HepG2 (cell line): ENCODE measurements around the gene FAM171A2. TPM values are rescaled to one million over a fixed set of nuclear protein-coding genes. Genes with fewer than 3 reads are reported as not detected.
"Not testable (repeated sequence)": the region's sequence is repeated elsewhere in the genome, so short reads cannot be mapped to it uniquely, and the experiment has no call there.

Experiments
- ATAC-seq: fragments of 200-7000 bp; cut with Tn5 transposase; 3 replicates; pipeline ENCODE4 v1.9.1; 2020; ENCODE audit warnings: mild to moderate bottlenecking, moderate library complexity
- BruUV-seq: library from RNA; stranded (reverse); fragments of 400-500 nt; replicated peaks from 2 replicates; lab custom pipeline; 2021; lab: Mats Ljungman, UMichigan
- CTCF ChIA-PET: fragments of 300-600 bp; formaldehyde crosslinking; extraction: SDS; loops from one replicate; lab custom pipeline; 2021; ENCODE audit warnings: low total read pairs, inconsistent platforms, low intra/inter-chr PET ratio; lab: Yijun Ruan, JAX
- POLR2A ChIA-PET: fragments of 350-600 bp; sonication (Branson Sonifier 250); formaldehyde crosslinking; loops from one replicate; lab custom pipeline; 2020; ENCODE audit warnings: antibody characterized with exemption, inconsistent platforms; lab: Yijun Ruan, JAX
- DNase-seq: peaks from one replicate; pipeline ENCODE4 v3.0.0-alpha.2; 2015; ENCODE audit warnings: low spot score
- FAIRE-seq: peaks from 3 replicates; lab custom pipeline; 2011; peaks lifted over from hg19 to GRCh38; lab: Jason Lieb, UNC
- H2AFZ ChIP-seq: one replicate; pipeline ENCODE4 v1.6.1; 2011; ENCODE audit warnings: low read length, inconsistent platforms
- H3K27ac ChIP-seq: fragments of 300-600 bp; 3 replicates; pipeline ENCODE4 v1.8.0; 2011; ENCODE audit warnings: mixed run types, mild to moderate bottlenecking, mixed read lengths, low read length, inconsistent platforms; ENCODE audit not compliant: insufficient read depth; ENCODE audit errors: extremely low read length
- H3K27me3 ChIP-seq, 2 experiments: fragments of 200-600 bp in 1 of 2; 2 replicates in 1 of 2; 3 replicates in 1 of 2; pipeline versions ENCODE4 v1.6.0 to v1.8.0; 2011; ENCODE audit warnings: low read length in 2 of 2, mild to moderate bottlenecking in 2 of 2, moderate library complexity in 2 of 2, inconsistent platforms in 1 of 2; ENCODE audit not compliant: insufficient read depth in 2 of 2, control insufficient read depth in 1 of 2
- H3K36me3 ChIP-seq, 2 experiments: fragments of 200-600 bp in 1 of 2; replicated peaks in 1 of 2; 2 replicates in 1 of 2; 3 replicates in 1 of 2; pipeline versions ENCODE4 v1.5.1 to v1.8.0; 2011; ENCODE audit warnings: low read length in 2 of 2, inconsistent platforms in 1 of 2; ENCODE audit not compliant: insufficient read depth in 2 of 2, control insufficient read depth in 1 of 2
- H3K4me1 ChIP-seq: 2 replicates; pipeline ENCODE4 v1.5.1; 2012; ENCODE audit warnings: low read length, inconsistent platforms; ENCODE audit not compliant: insufficient read depth
- H3K4me2 ChIP-seq: 2 replicates; pipeline ENCODE4 v1.6.0; 2011; ENCODE audit warnings: low read depth, low read length, inconsistent platforms
- H3K4me3 ChIP-seq, 3 experiments: fragments of 200-600 bp in 1 of 3; sonication (generic), shearing (Covaris generic) in 1 of 3; replicated peaks in 1 of 3; 2 replicates each; pipeline ENCODE4 v1.5.1; 2011 to 2016; ENCODE audit warnings: low read length in 3 of 3, inconsistent platforms in 2 of 3, low read depth in 2 of 3, mild to moderate bottlenecking in 2 of 3, control low read depth in 1 of 3, mixed read lengths in 1 of 3; ENCODE audit not compliant: insufficient read depth in 1 of 3
- H3K79me2 ChIP-seq: one replicate; pipeline ENCODE4 v1.6.1; 2011; ENCODE audit warnings: low read length, inconsistent platforms; ENCODE audit not compliant: insufficient read depth
- H3K9ac ChIP-seq: 2 replicates; pipeline ENCODE4 v1.6.0; 2011; ENCODE audit warnings: mild to moderate bottlenecking, low read depth, low read length, inconsistent platforms; ENCODE audit not compliant: insufficient read depth
- H3K9me3 ChIP-seq: 2 replicates; pipeline ENCODE4 v1.5.1; 2012; ENCODE audit warnings: mild to moderate bottlenecking, low read length
- H4K20me1 ChIP-seq: 2 replicates; pipeline ENCODE4 v1.6.0; 2011; ENCODE audit warnings: inconsistent platforms, mild to moderate bottlenecking, low read length, moderate library complexity; ENCODE audit not compliant: insufficient read depth
- MYC ChIP-seq: sonication (generic); formaldehyde crosslinking; IDR thresholded peaks from 2 replicates; pipeline ENCODE4 v1.9.0; 2021; ENCODE audit warnings: missing genetic modification reagents, borderline replicate concordance
- NFKB2 ChIP-seq: sonication (generic); formaldehyde crosslinking; IDR thresholded peaks from 2 replicates; pipeline ENCODE4 v1.4.0; 2020; ENCODE audit warnings: missing genetic modification reagents, borderline replicate concordance
- ZBTB40 ChIP-seq, 2 experiments: fragments of 450-650 bp in 1 of 2; sonication (generic) in 1 of 2; formaldehyde crosslinking in 1 of 2; IDR thresholded peaks; 2 replicates each; pipeline versions ENCODE4 v1.6.1 to v1.8.0; 2016 to 2022; ENCODE audit warnings: antibody characterized with exemption in 1 of 2, mild to moderate bottlenecking in 1 of 2, missing genetic modification reagents in 1 of 2
- ZNF501 ChIP-seq: sonication (generic); formaldehyde crosslinking; IDR thresholded peaks from 2 replicates; pipeline ENCODE4 v1.5.1; 2020; ENCODE audit warnings: mild to moderate bottlenecking, moderate library complexity, missing genetic modification reagents
- ZNF567 ChIP-seq: sonication (generic); formaldehyde crosslinking; IDR thresholded peaks from 2 replicates; pipeline ENCODE4 v1.8.1; 2023; ENCODE audit warnings: mild to moderate bottlenecking, missing genetic modification reagents, borderline replicate concordance
- ZNF569 ChIP-seq: sonication (generic); formaldehyde crosslinking; IDR thresholded peaks from 2 replicates; pipeline ENCODE4 v1.5.0; 2020; ENCODE audit warnings: mild to moderate bottlenecking, missing genetic modification reagents, moderate library complexity, borderline replicate concordance
- WGBS: methylation state at CpG from one replicate; pipeline ENCODE4 v1.1.6; 2017; ENCODE audit warnings: low lambda C conversion rate; 5-methylcytosine and 5-hydroxymethylcytosine counted together
- in situ Hi-C: cut with HindIII; loops from 2 replicates; pipeline ENCODE4 v1.10.0; 2017; ENCODE audit warnings: low pct_unique_long_range_greater_than_20kb; ENCODE audit not compliant: extremely low pct_ligation_motif_present
- intact Hi-C: fragments of 100-400 bp; cut with micrococcal nuclease; formaldehyde crosslinking; loops from one replicate; pipeline ENCODE4 v1.10.0; 2022; ENCODE audit not compliant: unreplicated experiment
- polyA plus RNA-seq, 8 experiments: library from polyadenylated mRNA; depleted of rRNA in 3 of 8; stranded (reverse) in 7 of 8; unstranded in 1 of 8; fragments of >200 nt; fragmentation: Illumina TruSeq in 4 of 8; extraction: Trizol in 4 of 8; gene quantifications; 2 replicates each; pipeline versions ENCODE4 v1.2.1 to v1.2.3, GENCODE V29; 2011 to 2016; ENCODE audit warnings: low read depth in 4 of 8, missing spikeins in 1 of 8, mixed read lengths in 1 of 8; ENCODE audit not compliant: insufficient read depth in 1 of 8
- total RNA-seq, 5 experiments: library from RNA; depleted of rRNA; stranded (reverse); fragments of >200 nt; fragmentation: Illumina TruSeq; extraction: Trizol; gene quantifications; 2 replicates each; pipeline ENCODE4 v1.2.3, GENCODE V29; 2016; ENCODE audit warnings: low read depth in 1 of 5
- TF ChIP-seq, protein P1 (sequence below): sonication (generic); formaldehyde crosslinking; IDR thresholded peaks from 2 replicates; pipeline ENCODE4 v1.5.1; 2020; ENCODE audit warnings: mild to moderate bottlenecking, missing genetic modification reagents, moderate library complexity

Gene FAM171A2
- total and polyA plus RNA-seq, 2 of the 13 experiments (the other 11 are each of a cell fraction or from before 2014, with no cell fraction given): 1.8 to 3.6 TPM

GRCh38 chr17:44368391-44369243 is 5.0 kb upstream of the FAM171A2 start:
- Histone ChIP-seq H3K27ac (peak overlapping the region; percentile 61), H3K4me2 (0 out of 2 replicates have a peak overlapping the region, but pooled peaks have one; percentile 2), H3K4me1 (peaks cover 75% of the 10 kb centered on the region)
- H3K4me3 ChIP-seq; H3K79me2 ChIP-seq; in situ Hi-C loops; H3K27me3 ChIP-seq; H3K36me3 ChIP-seq; H3K9me3 ChIP-seq; CTCF ChIA-PET; DNase-seq; FAIRE-seq; H4K20me1 ChIP-seq; intact Hi-C loops; H2AFZ ChIP-seq; ATAC-seq; H3K9ac ChIP-seq; BruUV-seq; TF ChIP-seq ZBTB40 (IDR thresholded peaks at IDR 0.05): not testable (repeated sequence)
- 88% methylated on average over 28 of the region's 42 CpGs for WGBS
- POLR2A ChIA-PET: interaction anchor here (0.6 to 2.0 kb wide), 7 partner anchors 9 to 182 kb away, joined by 3 to 12 read pairs (median 4); partner anchors contain the start of genes GRN and TMUB2
- TF ChIP-seq MYC (CRISPR knock-in tag): 0 out of 2 replicates have a peak, but pooled peaks have one; percentile 15
- 0 out of 2 replicates have a peak, but pooled peaks have one; percentile 11 for TF ChIP-seq ZNF569 (CRISPR knock-in tag)
- TF ChIP-seq ZBTB40 (CRISPR knock-in tag; IDR thresholded peaks at IDR 0.05): 0 out of 2 replicates have a peak, but pooled peaks have one; percentile 15
- 0 out of 2 replicates have a peak, but pooled peaks have one; percentile 53 for TF ChIP-seq NFKB2 (CRISPR knock-in tag)
- peak; percentile 43; the same call in 1 of the 2 replicates for TF ChIP-seq ZNF567 (CRISPR knock-in tag)
- TF ChIP-seq, protein P1, sequence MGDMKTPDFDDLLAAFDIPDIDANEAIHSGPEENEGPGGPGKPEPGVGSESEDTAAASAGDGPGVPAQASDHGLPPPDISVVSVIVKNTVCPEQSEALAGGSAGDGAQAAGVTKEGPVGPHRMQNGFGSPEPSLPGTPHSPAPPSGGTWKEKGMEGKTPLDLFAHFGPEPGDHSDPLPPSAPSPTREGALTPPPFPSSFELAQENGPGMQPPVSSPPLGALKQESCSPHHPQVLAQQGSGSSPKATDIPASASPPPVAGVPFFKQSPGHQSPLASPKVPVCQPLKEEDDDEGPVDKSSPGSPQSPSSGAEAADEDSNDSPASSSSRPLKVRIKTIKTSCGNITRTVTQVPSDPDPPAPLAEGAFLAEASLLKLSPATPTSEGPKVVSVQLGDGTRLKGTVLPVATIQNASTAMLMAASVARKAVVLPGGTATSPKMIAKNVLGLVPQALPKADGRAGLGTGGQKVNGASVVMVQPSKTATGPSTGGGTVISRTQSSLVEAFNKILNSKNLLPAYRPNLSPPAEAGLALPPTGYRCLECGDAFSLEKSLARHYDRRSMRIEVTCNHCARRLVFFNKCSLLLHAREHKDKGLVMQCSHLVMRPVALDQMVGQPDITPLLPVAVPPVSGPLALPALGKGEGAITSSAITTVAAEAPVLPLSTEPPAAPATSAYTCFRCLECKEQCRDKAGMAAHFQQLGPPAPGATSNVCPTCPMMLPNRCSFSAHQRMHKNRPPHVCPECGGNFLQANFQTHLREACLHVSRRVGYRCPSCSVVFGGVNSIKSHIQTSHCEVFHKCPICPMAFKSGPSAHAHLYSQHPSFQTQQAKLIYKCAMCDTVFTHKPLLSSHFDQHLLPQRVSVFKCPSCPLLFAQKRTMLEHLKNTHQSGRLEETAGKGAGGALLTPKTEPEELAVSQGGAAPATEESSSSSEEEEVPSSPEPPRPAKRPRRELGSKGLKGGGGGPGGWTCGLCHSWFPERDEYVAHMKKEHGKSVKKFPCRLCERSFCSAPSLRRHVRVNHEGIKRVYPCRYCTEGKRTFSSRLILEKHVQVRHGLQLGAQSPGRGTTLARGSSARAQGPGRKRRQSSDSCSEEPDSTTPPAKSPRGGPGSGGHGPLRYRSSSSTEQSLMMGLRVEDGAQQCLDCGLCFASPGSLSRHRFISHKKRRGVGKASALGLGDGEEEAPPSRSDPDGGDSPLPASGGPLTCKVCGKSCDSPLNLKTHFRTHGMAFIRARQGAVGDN (CRISPR knock-in tag): peak; percentile 53; the same call in 1 of the 2 replicates
- TF ChIP-seq ZNF501 (CRISPR knock-in tag): 0 out of 2 replicates have a peak, but pooled peaks have one; percentile 21
